ENCODE results near the gene FGR. TPM values are rescaled to one million over a fixed set of nuclear protein-coding genes. Genes with fewer than 3 reads are reported as not detected.

FGR gene
- total RNA-seq, 1 donor from 2014 or later: 0.96 TPM

DNA sequence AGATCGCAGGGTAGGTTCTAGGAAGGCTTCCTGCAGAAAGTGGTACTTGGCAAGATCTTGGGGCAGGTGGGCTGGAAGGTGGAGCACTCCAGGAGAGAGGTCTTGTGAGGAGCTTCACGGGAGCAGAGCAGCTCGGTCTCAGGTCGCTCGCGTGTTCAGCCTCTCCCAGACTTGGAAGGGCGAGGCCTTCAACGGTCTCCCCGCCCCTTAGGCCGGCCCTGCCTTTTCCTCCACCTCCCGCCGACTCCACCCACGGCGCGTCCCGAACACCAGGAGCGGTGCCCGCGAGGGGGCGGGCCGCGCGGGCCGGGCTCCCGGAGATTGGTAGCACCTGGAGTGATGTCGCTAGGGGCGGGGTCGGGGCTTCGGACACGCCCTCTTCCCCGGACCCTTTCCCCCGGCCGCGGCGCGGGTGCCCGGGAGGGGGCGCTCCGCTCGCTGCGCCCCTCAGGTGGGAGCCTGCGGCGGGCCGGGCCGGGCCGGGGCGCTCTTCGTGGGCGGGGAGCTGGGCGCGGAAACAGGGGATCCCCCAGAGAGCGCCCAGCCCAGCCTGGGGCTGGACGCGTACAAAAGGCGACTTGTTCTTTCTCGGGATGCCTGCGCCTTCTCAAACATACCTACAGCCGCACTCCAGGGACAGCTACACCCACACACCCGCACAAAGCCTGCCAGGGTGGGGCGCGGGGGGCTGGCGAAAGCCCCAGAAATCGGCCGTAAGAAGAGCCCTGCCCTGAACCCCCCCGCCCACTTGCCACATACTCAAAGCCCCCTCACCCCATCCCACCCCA is 66.5 kb downstream of the FGR start:
- DNase-seq (ENCODE audit: low spot score): peak; percentile 96

DNA sequence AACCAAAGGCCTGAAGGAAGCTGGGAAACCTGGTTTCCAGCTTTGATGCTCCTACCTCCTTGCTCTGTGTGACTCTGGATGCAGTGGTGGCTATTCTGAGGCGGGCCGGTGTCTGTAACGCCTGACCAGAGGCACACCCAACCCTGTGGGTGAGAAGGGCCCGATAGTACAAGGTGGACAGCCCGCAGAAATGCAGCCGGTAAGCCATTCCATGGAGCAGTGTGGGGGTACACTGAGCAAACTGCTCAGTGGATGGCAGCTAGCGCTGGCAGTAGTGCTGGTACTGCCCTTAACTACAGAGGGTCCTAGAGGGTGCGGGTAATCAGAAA is 67.0 kb downstream of the FGR start:
- DNase-seq (ENCODE audit: low spot score): peak; percentile 12

DNA sequence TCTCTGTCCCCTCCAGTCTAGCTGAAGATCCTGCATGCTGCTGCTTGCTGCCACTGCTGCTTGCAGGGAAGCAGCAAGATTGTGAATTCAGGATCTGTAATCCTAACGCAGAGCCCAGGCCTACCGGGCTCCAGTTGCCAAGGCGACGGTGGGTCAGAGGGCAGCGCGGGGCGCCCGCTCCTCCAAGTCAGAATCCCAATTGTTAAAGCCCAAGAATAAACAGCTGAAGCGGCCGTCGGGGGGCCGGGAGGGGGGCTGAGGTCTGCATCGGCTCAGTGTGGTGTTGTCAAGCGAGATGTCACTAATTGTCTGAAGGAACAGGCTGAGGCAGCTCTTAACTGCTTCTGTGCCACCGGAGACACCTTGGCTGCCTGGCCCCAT is 67.8 kb downstream of the FGR start:
- DNase-seq (ENCODE audit: low spot score): peak; percentile 44

DNA sequence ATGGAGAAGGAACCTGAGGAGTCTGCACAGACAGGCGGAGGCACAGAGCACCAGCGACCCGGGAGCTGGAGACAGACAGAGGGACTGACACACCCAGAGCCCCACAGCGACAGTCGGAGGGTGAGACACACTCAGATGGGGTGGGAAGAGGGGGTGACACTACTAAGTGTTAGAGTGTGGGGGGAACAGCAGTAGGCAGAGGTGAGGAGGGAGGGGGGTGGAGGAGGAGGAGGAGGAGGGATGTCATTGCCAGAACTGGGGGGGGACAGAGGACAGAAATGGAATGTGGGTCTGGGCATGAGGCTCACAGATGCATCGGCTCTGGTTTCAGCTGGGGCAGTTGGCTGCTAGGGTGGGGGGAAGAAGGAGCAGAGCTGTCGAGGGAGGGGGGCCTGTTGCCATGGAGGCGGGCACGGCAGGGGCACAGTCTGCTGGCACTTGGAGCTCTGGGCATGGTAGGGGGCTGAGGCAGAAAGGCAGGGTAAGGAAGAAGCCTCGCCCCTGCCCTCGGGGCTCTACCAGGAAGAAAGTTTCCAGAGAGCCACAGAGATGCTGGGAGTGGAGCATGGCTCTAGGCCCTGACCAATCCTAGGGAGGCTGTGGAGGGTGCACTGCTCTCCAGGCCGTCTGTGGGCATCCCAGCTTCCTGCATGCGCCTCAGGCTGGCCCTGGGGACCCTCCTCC is 68.4 kb downstream of the FGR start:
- DNase-seq (ENCODE audit: low spot score): peak; percentile 32

DNA sequence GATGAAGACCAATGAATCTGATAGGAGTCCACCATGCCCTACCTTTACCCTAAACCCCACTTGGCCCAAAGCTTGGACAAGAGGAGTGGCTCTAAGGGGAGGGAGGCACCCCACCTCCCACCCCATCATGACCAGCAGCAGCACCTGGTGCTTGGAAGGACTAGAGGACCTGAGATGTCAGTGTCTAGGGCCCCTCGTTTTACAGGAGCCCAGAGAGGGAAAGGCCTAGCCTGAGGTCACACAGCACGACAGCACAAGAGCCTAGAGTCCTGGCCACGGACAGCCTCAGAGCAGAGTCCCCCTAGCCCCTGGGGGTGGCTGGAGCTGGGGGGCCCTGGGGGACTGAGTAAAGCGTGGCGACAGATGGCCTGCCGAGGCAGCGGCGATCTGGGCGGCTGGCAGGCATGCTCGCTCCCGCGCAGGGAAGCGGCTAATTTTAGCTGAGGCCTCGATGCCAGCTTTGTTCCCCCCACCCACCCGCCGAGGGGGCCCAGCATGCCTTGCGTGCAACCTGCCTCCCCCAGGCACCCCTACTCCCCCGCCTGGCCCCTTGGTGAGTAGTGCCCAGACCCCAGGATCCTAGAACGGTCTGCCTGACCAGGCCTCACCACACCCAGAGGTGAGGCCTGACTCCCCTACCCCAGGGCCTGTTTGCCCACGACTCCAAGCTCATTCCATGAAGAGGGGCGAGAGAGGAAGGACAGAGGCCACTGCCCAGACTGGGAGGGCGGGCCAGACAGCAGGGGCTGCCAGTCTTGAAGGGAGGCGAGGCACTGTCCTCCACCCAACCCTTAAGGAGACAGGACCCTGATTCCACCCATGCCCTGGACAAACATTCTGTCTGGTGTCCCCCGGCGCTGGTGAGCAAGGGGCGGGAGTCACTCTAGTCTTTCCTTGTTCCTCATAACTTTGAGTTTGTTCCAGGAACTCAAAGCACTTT is 70.0 kb downstream of the FGR start:
- peak; percentile 14 for DNase-seq (ENCODE audit: low spot score)

DNA sequence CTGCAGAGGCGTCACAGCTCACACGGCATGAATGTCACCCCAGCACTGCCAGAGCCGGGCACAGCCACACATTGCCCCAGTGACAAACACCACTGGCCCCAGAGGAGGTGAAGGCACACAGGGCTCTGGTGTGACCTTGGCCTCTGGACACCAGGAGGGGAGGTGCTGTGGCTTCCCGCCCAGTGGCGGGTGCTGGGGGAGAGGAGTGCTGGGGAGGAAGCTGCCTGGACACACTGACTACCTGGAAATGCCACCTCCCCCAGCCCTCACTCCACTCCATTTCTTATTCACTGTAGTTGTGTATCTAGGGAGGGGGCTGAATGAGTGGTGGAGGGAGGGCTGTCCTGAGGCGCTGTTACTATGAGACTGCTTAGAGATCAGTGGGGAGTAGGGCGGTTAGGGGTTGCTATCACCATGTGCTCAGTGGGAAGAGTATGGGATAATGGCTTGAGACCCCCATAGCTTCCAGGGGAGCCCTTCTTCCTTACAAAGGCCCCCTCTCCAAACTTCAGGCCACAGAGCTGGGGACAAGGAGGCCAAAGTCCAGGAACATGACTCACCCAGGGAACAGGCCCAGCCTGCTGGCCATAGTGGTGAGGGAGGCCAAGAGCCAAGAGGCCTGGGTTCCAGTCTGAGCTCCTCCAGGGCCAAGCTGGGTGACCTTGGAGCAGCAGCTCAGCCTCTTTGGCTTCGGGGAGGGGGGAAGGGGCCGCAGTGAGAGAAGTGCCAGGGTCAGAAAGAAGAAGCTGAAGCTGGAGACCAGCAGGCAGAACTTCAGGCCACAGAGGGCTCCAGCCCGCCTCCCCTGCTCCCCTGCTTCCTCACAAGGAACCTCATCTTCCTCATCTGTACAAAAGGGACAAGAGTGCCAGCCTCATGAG is 71.2 kb downstream of the FGR start:
- no peak for DNase-seq (ENCODE audit: low spot score)

DNA sequence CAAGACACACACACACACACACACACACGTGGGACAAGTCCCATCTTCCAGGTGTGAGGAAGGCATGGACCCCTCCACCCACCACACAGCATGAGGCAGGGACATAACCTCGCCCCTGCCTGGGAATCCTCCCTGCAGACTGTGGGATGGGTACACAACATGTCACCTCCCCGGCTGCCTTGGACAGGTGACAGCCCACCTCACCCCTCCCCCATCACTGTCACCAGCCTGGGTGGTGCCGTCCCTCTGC is 71.7 kb downstream of the FGR start:
- no peak for DNase-seq (ENCODE audit: low spot score)

DNA sequence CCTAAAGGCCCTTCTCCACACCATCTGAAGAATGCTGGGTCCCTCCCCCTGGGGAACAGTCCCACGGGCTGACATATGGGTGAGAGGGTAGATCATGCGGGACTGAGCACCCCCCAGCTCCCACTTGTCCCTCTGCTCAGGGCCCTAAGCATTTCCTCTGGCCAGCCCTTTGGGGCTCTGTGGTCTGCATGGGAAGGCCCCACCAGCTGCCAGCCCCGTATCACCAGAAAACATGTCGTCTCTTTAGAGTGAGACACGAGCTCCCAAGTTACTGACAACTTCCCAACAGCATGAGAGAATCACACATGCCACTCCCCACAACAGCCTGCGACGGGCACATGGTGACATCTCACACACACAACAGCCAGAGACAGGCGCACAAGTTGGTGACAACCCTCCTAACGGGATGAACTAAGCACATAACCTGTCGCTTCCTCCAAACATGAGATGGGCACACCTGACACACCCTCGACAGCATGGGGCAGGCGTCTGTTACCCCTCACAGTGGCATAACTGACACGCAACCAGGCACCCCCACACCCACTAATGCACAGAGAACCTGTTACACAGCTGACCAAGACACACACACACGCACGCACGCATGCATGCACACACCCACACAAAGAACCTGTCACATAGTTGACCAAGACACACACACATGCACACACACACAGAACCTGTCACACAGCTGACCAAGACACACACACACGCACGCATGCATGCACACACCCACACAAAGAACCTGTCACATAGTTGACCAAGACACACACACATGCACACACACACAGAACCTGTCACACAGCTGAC is 72.2 kb downstream of the FGR start:
- peak; percentile 9 for DNase-seq (ENCODE audit: low spot score)

Other genes with a start within 250 kb of the FGR start
- 0.24 TPM for gene GPR3, start 242.6 kb downstream of the FGR start, total RNA-seq (ENCODE audit: insufficient read depth, low replicate concordance)
- 25.3 TPM for gene WASF2, start 145.0 kb downstream of the FGR start, total RNA-seq (ENCODE audit: insufficient read depth, low replicate concordance)
- 10.8 TPM for gene AHDC1, start 31.0 kb downstream of the FGR start, total RNA-seq (ENCODE audit: insufficient read depth, low replicate concordance)
- gene IFI6, start 37.0 kb upstream of the FGR start, total RNA-seq (ENCODE audit: insufficient read depth, low replicate concordance): 132 TPM
- gene FAM76A, start 90.8 kb upstream of the FGR start, total RNA-seq (ENCODE audit: insufficient read depth, low replicate concordance): 24.3 TPM
- 96.8 TPM for gene STX12, start 138.0 kb upstream of the FGR start, total RNA-seq (ENCODE audit: insufficient read depth, low replicate concordance)
- gene PPP1R8, start 195.6 kb upstream of the FGR start, total RNA-seq (ENCODE audit: insufficient read depth, low replicate concordance): 26.2 TPM
- 13.7 TPM for gene THEMIS2, start 237.4 kb upstream of the FGR start, total RNA-seq (ENCODE audit: insufficient read depth, low replicate concordance)

All from umbilical cord (tissue), 2 donors.